Breast epithelium (tissue), 4 donors: ENCODE data around the gene PLCH1. TPM values are rescaled to one million over a fixed set of nuclear protein-coding genes. Genes with fewer than 3 reads are reported as not detected.

Source experiments
- DNase-seq, 2 donors: peaks; one replicate each; pipeline ENCODE4 v3.0.0-alpha.2; 2019; ENCODE audit warnings: low spot score in 2 of 2
- H3K27ac ChIP-seq, 2 donors: fragments of 200-600 bp; sonication (generic) in 1 of 2; one replicate each; pipeline ENCODE4 v1.5.1; 2016 to 2019; ENCODE audit warnings: mild to moderate bottlenecking in 1 of 2
- H3K27me3 ChIP-seq, 2 donors: fragments of 200-600 bp; sonication (generic) in 1 of 2; one replicate each; pipeline versions ENCODE4 v1.5.1 to v1.6.0; 2017 to 2019; ENCODE audit warnings: control low read depth in 1 of 2, mild to moderate bottlenecking in 1 of 2
- H3K36me3 ChIP-seq: fragments of 200-600 bp; one replicate; pipeline ENCODE4 v1.5.1; 2019
- H3K4me1 ChIP-seq, 2 donors: fragments of 200-600 bp; sonication (generic); one replicate each; pipeline ENCODE4 v1.5.1; 2016 to 2019; ENCODE audit warnings: control low read depth in 1 of 2
- H3K4me3 ChIP-seq, 3 donors: fragments of 200-600 bp; sonication (generic); 1 replicate in 2 of 3; 2 replicates in 1 of 3; pipeline ENCODE4 v1.5.1; 2016 to 2019; ENCODE audit warnings: mild to moderate bottlenecking in 3 of 3, moderate library complexity in 2 of 3
- H3K9me3 ChIP-seq, 2 donors: fragments of 200-600 bp; sonication (generic) in 1 of 2; one replicate each; pipeline ENCODE4 v1.5.1; 2016 to 2019; ENCODE audit warnings: control low read depth in 1 of 2
- CTCF ChIP-seq, 3 donors: fragments of 450-650 bp; IDR thresholded peaks; one replicate each; pipeline ENCODE4 v1.5.1; 2016 to 2017; ENCODE audit warnings: antibody characterized with exemption in 3 of 3, mild to moderate bottlenecking in 3 of 3, moderate library complexity in 3 of 3
- POLR2A ChIP-seq: fragments of 450-650 bp; IDR thresholded peaks from one replicate; pipeline ENCODE4 v1.6.1; 2016; ENCODE audit warnings: antibody characterized with exemption, mild to moderate bottlenecking, moderate library complexity
- POLR2AphosphoS5 ChIP-seq, 3 donors: sonication (generic); formaldehyde crosslinking; IDR thresholded peaks; one replicate each; pipeline ENCODE4 v1.6.1; 2017; ENCODE audit warnings: antibody characterized with exemption in 3 of 3
- intact Hi-C: fragments of 100-400 bp; cut with DNase I; formaldehyde crosslinking; loops from one replicate; pipeline ENCODE4 v1.15.1; 2023; ENCODE audit warnings: low total_unique reads
- total RNA-seq, 3 donors: library from RNA; depleted of rRNA; stranded (reverse); fragments of >200 nt; gene quantifications; one replicate each; pipeline ENCODE4 v1.1.0, GENCODE V29; 2016

PLCH1 gene
- total RNA-seq, 3 donors from 2014 or later: 2.0 to 3.4 TPM; not detected in 1

- no peak overlapping the region for H3K4me3 ChIP-seq
- H3K9me3 ChIP-seq: peaks cover 4 to 33% of the 10 kb centered on the region in 2 donors
- H3K36me3 ChIP-seq: no peaks in the 10 kb centered on the region
- TF ChIP-seq POLR2AphosphoS5 (IDR thresholded peaks at IDR 0.05) (no peak), POLR2A (no peak), CTCF (IDR thresholded peaks at IDR 0.05) (no peak)
- intact Hi-C loops: no loop called here
- no peaks in the 10 kb centered on the region for H3K4me1 ChIP-seq
- no peak for DNase-seq
- no peaks in the 10 kb centered on the region for H3K27me3 ChIP-seq
- H3K27ac ChIP-seq: no peak overlapping the region
Observed at GRCh38 chr3:155611456-155611855, 133.4 kb downstream of the PLCH1 start.

- Histone ChIP-seq H3K4me1 (no peaks in the 10 kb centered on the region), H3K9me3 (peaks cover 4 to 14% of the 10 kb centered on the region in 2 donors), H3K27ac (no peak overlapping the region), H3K27me3 (no peaks in the 10 kb centered on the region), H3K4me3 (no peak overlapping the region), H3K36me3 (no peaks in the 10 kb centered on the region)
- no peak for DNase-seq
- intact Hi-C loops: loop anchor here (2.0 kb wide), 1 partner anchor 21 kb away; no protein-coding TSS in a partner anchor
- no peak for TF ChIP-seq CTCF (IDR thresholded peaks at IDR 0.05)
- TF ChIP-seq POLR2AphosphoS5 (IDR thresholded peaks at IDR 0.05): no peak
- no peak for TF ChIP-seq POLR2A
Observed at GRCh38 chr3:155609586-155609985, 135.3 kb downstream of the PLCH1 start.

GRCh38 chr3:155608228-155608920 is 136.5 kb downstream of the PLCH1 start:
- H3K4me1 ChIP-seq: no peaks in the 10 kb centered on the region
- no peaks in the 10 kb centered on the region for H3K27me3 ChIP-seq
- H3K4me3 ChIP-seq: no peak overlapping the region
- intact Hi-C loops: loop anchor here (2.0 kb wide), 1 partner anchor 20 kb away; no protein-coding TSS in a partner anchor
- TF ChIP-seq POLR2AphosphoS5 (IDR thresholded peaks at IDR 0.05): no peak
- TF ChIP-seq CTCF (IDR thresholded peaks at IDR 0.05): no peak
- TF ChIP-seq POLR2A: no peak
- no peak for DNase-seq
- H3K36me3 ChIP-seq: no peaks in the 10 kb centered on the region
- H3K27ac ChIP-seq: no peak overlapping the region
- H3K9me3 ChIP-seq: peaks cover 4 to 7% of the 10 kb centered on the region in 2 donors

- H3K36me3 ChIP-seq: no peaks in the 10 kb centered on the region
- peaks cover 4 to 7% of the 10 kb centered on the region in 2 donors for H3K9me3 ChIP-seq
- H3K4me1 ChIP-seq: no peaks in the 10 kb centered on the region
- H3K4me3 ChIP-seq: no peak overlapping the region
- no peak overlapping the region for H3K27ac ChIP-seq
- intact Hi-C loops: loop anchor here (2.0 kb wide), 1 partner anchor 19 kb away; no protein-coding TSS in a partner anchor
- TF ChIP-seq POLR2A: no peak
- TF ChIP-seq POLR2AphosphoS5 (IDR thresholded peaks at IDR 0.05): no peak
- TF ChIP-seq CTCF (IDR thresholded peaks at IDR 0.05): no peak
- DNase-seq: no peak
- H3K27me3 ChIP-seq: no peaks in the 10 kb centered on the region
Observed at GRCh38 chr3:155607761-155608160, 137.1 kb downstream of the PLCH1 start.

- Histone ChIP-seq H3K4me1 (no peaks in the 10 kb centered on the region), H3K36me3 (no peaks in the 10 kb centered on the region), H3K4me3 (no peak overlapping the region), H3K27me3 (no peaks in the 10 kb centered on the region), H3K9me3 (peaks cover 4 to 7% of the 10 kb centered on the region in 2 donors), H3K27ac (no peak overlapping the region)
- intact Hi-C loops: no loop called here
- no peak for DNase-seq
- TF ChIP-seq POLR2AphosphoS5 (IDR thresholded peaks at IDR 0.05) (no peak), POLR2A (no peak), CTCF (IDR thresholded peaks at IDR 0.05) (no peak)
Observed at GRCh38 chr3:155605571-155605970, 139.3 kb downstream of the PLCH1 start.
